ENCODE measurements around the gene SERPINB1.

Gene SERPINB1

DNA sequence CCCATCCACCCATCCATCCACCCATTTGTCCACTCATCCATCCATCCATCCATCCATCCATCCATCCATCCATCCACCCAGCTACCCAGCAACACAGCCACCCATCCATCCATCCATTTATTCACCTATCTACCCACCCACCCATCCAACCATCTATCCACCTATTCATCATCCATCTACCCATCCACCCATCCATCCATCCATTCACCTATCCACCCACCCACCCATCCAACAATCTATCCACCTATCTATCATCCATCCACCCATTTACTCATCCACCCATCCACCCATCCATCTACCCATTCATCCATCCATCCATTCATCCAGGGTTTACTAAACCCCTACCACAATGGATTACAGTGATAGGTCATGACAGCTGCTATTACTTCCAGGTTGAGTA, 7.4 kb downstream of the SERPINB1 start:
- peaks cover 0 to 8% (median 1%) of the 10 kb centered on the region in 4 donors for H3K4me1 ChIP-seq

DNA sequence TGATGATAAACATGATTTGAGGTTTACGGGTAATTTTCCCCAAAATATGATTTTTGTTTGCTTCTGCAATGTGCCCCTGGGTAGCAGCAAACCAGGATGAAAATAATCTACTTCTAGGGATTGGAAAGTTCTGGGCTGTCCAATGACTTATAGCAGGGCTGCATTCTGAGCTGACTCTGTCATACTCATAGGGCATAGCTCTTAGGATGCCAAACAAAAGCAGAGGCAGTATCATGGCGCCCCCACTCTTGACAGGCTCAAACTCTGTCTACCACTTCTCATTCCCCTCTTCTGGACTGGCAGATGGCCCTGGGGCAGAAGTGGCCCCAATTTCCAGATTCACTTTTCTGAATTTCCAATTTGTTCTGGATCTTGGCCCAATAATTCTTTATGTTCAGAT, 10.3 kb downstream of the SERPINB1 start:
- Histone ChIP-seq H3K9me3 (no peaks in the 10 kb centered on the region), H3K36me3 (peaks cover 33 to 44% (median 38%) of the 10 kb centered on the region in 3 donors), H3K4me3 (no peak overlapping the region), H3K4me1 (peaks cover 0 to 3% (median 0%) of the 10 kb centered on the region in 4 donors), H3K27me3 (no peaks in the 10 kb centered on the region), H3K27ac (no peak overlapping the region)
- no peak for DNase-seq
- intact Hi-C loops (cut with DNase I; ENCODE audit: low total_unique reads) = no loop called here
- no peak for TF ChIP-seq CTCF (IDR thresholded peaks at IDR 0.05)

More for the DNA sequence above, 7.4 kb downstream of the SERPINB1 start:
- DNase-seq = no peak
- H3K27me3 ChIP-seq = no peaks in the 10 kb centered on the region
- no peaks in the 10 kb centered on the region for H3K9me3 ChIP-seq
- peaks cover 48 to 66% (median 58%) of the 10 kb centered on the region in 3 donors for H3K36me3 ChIP-seq
- intact Hi-C loops (cut with DNase I; ENCODE audit: low total_unique reads) = no loop called here
- no peak overlapping the region for H3K4me3 ChIP-seq
- no peak overlapping the region for H3K27ac ChIP-seq
- no peak for TF ChIP-seq CTCF (IDR thresholded peaks at IDR 0.05)

- Histone ChIP-seq H3K4me3 (no peak overlapping the region), H3K27me3 (no peaks in the 10 kb centered on the region), H3K36me3 (peaks cover 21 to 33% (median 27%) of the 10 kb centered on the region in 3 donors), H3K4me1 (peaks cover 0 to 3% (median 0%) of the 10 kb centered on the region in 4 donors), H3K9me3 (no peaks in the 10 kb centered on the region), H3K27ac (no peak overlapping the region)
- intact Hi-C loops (cut with DNase I; ENCODE audit: low total_unique reads) = no loop called here
- DNase-seq = no peak
- TF ChIP-seq CTCF (IDR thresholded peaks at IDR 0.05) = no peak
Observed at GRCh38 chr6:2830183-2830582, 11.5 kb downstream of the SERPINB1 start.

DNA sequence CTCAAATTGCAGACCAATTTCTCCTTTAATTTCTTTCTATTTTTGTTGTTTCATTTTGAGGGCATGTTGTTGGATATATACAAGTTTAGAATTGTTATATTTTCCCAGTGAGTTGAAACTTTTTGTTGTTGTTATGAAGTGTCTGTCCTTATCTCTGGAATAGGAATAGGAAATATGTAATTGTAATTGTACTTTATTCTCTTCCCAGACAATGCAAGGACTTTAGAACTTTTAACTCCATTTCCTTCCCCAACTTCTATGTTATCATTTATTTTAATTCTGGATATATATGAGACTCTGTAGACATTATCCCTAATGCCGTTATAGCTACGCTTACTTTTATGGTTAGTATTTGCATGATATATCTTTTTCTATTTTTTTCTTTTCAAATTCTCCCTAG, 12.4 kb downstream of the SERPINB1 start:
- peaks cover 14 to 24% (median 18%) of the 10 kb centered on the region in 3 donors for H3K36me3 ChIP-seq
- H3K4me3 ChIP-seq = no peak overlapping the region
- H3K4me1 ChIP-seq = peaks cover 0 to 3% (median 0%) of the 10 kb centered on the region in 4 donors
- no peak for DNase-seq
- no peak overlapping the region for H3K27ac ChIP-seq
- H3K27me3 ChIP-seq = no peaks in the 10 kb centered on the region
- TF ChIP-seq CTCF (IDR thresholded peaks at IDR 0.05) = no peak
- intact Hi-C loops (cut with DNase I; ENCODE audit: low total_unique reads) = no loop called here
- no peaks in the 10 kb centered on the region for H3K9me3 ChIP-seq

DNA sequence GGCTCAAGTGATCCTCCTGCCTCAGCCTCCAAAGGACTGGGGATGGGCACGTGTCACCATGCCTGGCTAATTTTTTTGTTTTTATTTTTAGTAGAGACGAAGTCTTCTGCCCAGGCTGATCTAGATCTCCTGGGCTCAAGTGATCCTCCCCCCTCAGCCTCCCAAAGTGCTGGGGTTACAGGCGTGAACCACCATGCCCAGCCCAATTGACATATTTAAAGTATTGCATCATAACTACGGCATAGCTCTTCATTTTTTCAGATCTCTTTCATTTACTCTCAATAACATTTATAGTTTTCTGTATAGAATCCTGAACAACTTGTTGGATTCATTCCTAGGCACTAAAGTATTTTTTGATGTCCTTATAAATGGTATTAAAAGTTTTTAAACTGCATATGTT, 13.0 kb downstream of the SERPINB1 start:
- DNase-seq = no peak
- intact Hi-C loops (cut with DNase I; ENCODE audit: low total_unique reads) = no loop called here
- Histone ChIP-seq H3K27me3 (no peaks in the 10 kb centered on the region), H3K4me3 (no peak overlapping the region), H3K27ac (no peak overlapping the region), H3K4me1 (peaks cover 0 to 3% (median 0%) of the 10 kb centered on the region in 4 donors), H3K36me3 (peaks cover 10 to 18% (median 13%) of the 10 kb centered on the region in 3 donors), H3K9me3 (no peaks in the 10 kb centered on the region)
- TF ChIP-seq CTCF (IDR thresholded peaks at IDR 0.05) = no peak

GRCh38 chr6:2827142-2827541, 14.5 kb downstream of the SERPINB1 start:
- no peak for TF ChIP-seq CTCF (IDR thresholded peaks at IDR 0.05)

More at GRCh38 chr6:2827142-2827541, 14.5 kb downstream of the SERPINB1 start:
- intact Hi-C loops (cut with DNase I; ENCODE audit: low total_unique reads) = no loop called here
- H3K4me3 ChIP-seq = no peak overlapping the region
- H3K27ac ChIP-seq = peak overlapping the region in 1 of 2 donors; percentile 25
- peaks cover 0 to 3% (median 0%) of the 10 kb centered on the region in 4 donors for H3K4me1 ChIP-seq
- H3K27me3 ChIP-seq = no peaks in the 10 kb centered on the region
- H3K36me3 ChIP-seq = peaks cover 3 to 5% (median 3%) of the 10 kb centered on the region in 3 donors
- DNase-seq = no peak
- H3K9me3 ChIP-seq = no peaks in the 10 kb centered on the region
